ENCODE measurements around the gene RREB1.

DNA sequence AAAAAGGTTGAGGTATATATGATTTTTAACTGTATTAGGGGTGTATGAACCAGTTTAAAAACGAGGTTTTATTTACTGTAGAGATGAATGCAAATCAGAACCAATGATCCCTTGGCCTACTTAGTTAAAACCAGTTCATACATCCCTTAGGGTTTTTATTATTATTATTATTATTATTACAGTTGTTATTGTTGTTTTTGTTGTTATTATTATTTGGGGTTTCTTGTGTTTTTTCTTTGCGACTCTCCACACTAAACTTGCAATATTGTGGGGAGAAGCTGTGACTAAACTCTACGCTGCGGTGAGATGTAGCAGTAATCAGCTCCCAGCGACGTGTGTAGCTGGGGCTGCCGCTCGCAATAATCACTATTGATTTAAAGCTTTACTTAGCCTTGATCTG, 143.1 kb downstream of the RREB1 start:
- TF ChIP-seq POLR2A (IDR thresholded peaks at IDR 0.05) (no peak), CTCF (IDR thresholded peaks at IDR 0.05) (no peak), EP300 (IDR thresholded peaks at IDR 0.05; ENCODE audit: low read depth) (no peak), POLR2AphosphoS5 (IDR thresholded peaks at IDR 0.05) (no peak)

Measured in transverse colon (tissue), 4 donors.